HG02571 (cell line): ENCODE results near the gene MBOAT1.

ENCODE experiments used
- ATAC-seq: cut with Tn5 transposase; IDR thresholded peaks from one replicate; pipeline ENCODE4 v1.9.1; 2021; ENCODE audit warnings: mild to moderate bottlenecking, moderate library complexity; ENCODE audit not compliant: unreplicated experiment

The MBOAT1 gene

GRCh38 chr6:20234136-20234535 is 21.9 kb upstream of the MBOAT1 start:
- ATAC-seq: no peak

- no peak for ATAC-seq
These were observed 20.9 kb upstream of the MBOAT1 start for GRCh38 chr6:20233007-20233730.

- no peak for ATAC-seq
These were observed 19.9 kb upstream of the MBOAT1 start for GRCh38 chr6:20232188-20232587.

- ATAC-seq: no peak
These were observed 18.3 kb upstream of the MBOAT1 start for GRCh38 chr6:20230401-20231119.

- ATAC-seq: no peak
These were observed 17.6 kb upstream of the MBOAT1 start for GRCh38 chr6:20229881-20230280.

GRCh38 chr6:20227350-20227749 is 15.1 kb upstream of the MBOAT1 start:
- no peak for ATAC-seq

- no peak for ATAC-seq
These were observed 10.9 kb upstream of the MBOAT1 start for GRCh38 chr6:20223141-20223540.

- no peak for ATAC-seq
These were observed 9.2 kb upstream of the MBOAT1 start for GRCh38 chr6:20221421-20221820.

GRCh38 chr6:20220359-20220758 is 8.1 kb upstream of the MBOAT1 start:
- no peak for ATAC-seq

GRCh38 chr6:20217891-20218290 is 5.6 kb upstream of the MBOAT1 start:
- no peak for ATAC-seq

- ATAC-seq: no peak
These were observed 5.1 kb upstream of the MBOAT1 start for GRCh38 chr6:20217324-20217855.

GRCh38 chr6:20215310-20215709 is 3.0 kb upstream of the MBOAT1 start:
- ATAC-seq: no peak

- no peak for ATAC-seq
These were observed 1.1 kb upstream of the MBOAT1 start for GRCh38 chr6:20213271-20213798.

- peak; percentile 18 for ATAC-seq
These were observed 303 bp downstream of the MBOAT1 start for GRCh38 chr6:20211941-20212391.

- ATAC-seq: no peak
These were observed 980 bp downstream of the MBOAT1 start for GRCh38 chr6:20211037-20211940.

- ATAC-seq: no peak
These were observed 2.1 kb downstream of the MBOAT1 start for GRCh38 chr6:20210158-20210557.

- no peak for ATAC-seq
These were observed 3.4 kb downstream of the MBOAT1 start for GRCh38 chr6:20208687-20209378.

GRCh38 chr6:20207088-20207418 is 5.2 kb downstream of the MBOAT1 start:
- ATAC-seq: no peak

GRCh38 chr6:20205722-20206161 is 6.5 kb downstream of the MBOAT1 start:
- ATAC-seq: no peak

GRCh38 chr6:20204512-20204894 is 7.8 kb downstream of the MBOAT1 start:
- ATAC-seq: no peak
